Middle frontal gyrus (tissue), 1 donor: ENCODE measurements around the gene GPR62.

Experiments
- DNase-seq: peaks from one replicate; pipeline ENCODE4 v3.0.0-alpha.2; 2015; ENCODE audit warnings: low spot score; ENCODE audit errors: extremely low spot score

Gene GPR62

GRCh38 chr3:51954105-51954504 lies 1.1 kb upstream of the GPR62 start:
- no peak for DNase-seq

- no peak for DNase-seq
Observed at GRCh38 chr3:51954713-51955112, 468 bp upstream of the GPR62 start.

GRCh38 chr3:51955893-51956770 lies 951 bp downstream of the GPR62 start:
- DNase-seq: no peak

GRCh38 chr3:51957520-51958205 lies 2.5 kb downstream of the GPR62 start:
- no peak for DNase-seq

GRCh38 chr3:51958603-51959521 lies 3.7 kb downstream of the GPR62 start:
- no peak for DNase-seq

- no peak for DNase-seq
Observed at GRCh38 chr3:51959651-51960050, 4.5 kb downstream of the GPR62 start.

GRCh38 chr3:51960386-51960785 lies 5.2 kb downstream of the GPR62 start:
- no peak for DNase-seq

GRCh38 chr3:51961011-51961410 lies 5.8 kb downstream of the GPR62 start:
- no peak for DNase-seq

- DNase-seq: no peak
Observed at GRCh38 chr3:51961602-51962569, 6.7 kb downstream of the GPR62 start.

- DNase-seq: no peak
Observed at GRCh38 chr3:51962854-51963530, 7.8 kb downstream of the GPR62 start.

GRCh38 chr3:51963951-51964451 lies 8.8 kb downstream of the GPR62 start:
- no peak for DNase-seq

GRCh38 chr3:51964521-51964920 lies 9.3 kb downstream of the GPR62 start:
- no peak for DNase-seq

GRCh38 chr3:51966016-51966415 lies 10.8 kb downstream of the GPR62 start:
- no peak for DNase-seq

- no peak for DNase-seq
Observed at GRCh38 chr3:51966486-51966885, 11.3 kb downstream of the GPR62 start.

- no peak for DNase-seq
Observed at GRCh38 chr3:51966922-51967383, 11.8 kb downstream of the GPR62 start.

- DNase-seq: peak; percentile 66
Observed at GRCh38 chr3:51967384-51968169, 12.4 kb downstream of the GPR62 start, which contains the start of gene PCBP4. Gene PCBP4 (minus strand): TSS chr3:51967454. CDS start chr3:51961240, 6,214 bp downstream.

- DNase-seq: no peak
Observed at GRCh38 chr3:51968170-51968775, 13.1 kb downstream of the GPR62 start.
